PFSK-1 (cell line): ENCODE data around the gene CDKN3.

Source experiments
- FOXP2 ChIP-seq: optimal IDR thresholded peaks from 2 replicates; pipeline ENCODE3; 2011; ENCODE audit warnings: borderline replicate concordance, control low read depth, inconsistent platforms; ENCODE audit not compliant: insufficient read depth; ENCODE audit errors: extremely low read length, extremely low read depth
- POLR2AphosphoS5 ChIP-seq: IDR thresholded peaks from 2 replicates; pipeline ENCODE4 v1.6.1; 2012; ENCODE audit warnings: low read depth, mild to moderate bottlenecking, control low read depth, low read length, moderate library complexity
- SIN3A ChIP-seq: IDR thresholded peaks from 2 replicates; pipeline ENCODE4 v1.6.1; 2012; ENCODE audit warnings: mild to moderate bottlenecking, low read length, moderate library complexity, borderline replicate concordance; ENCODE audit not compliant: insufficient read depth
- TAF1 ChIP-seq: IDR thresholded peaks from 2 replicates; pipeline ENCODE4 v1.6.1; 2012; ENCODE audit warnings: low read length, control low read depth, borderline replicate concordance; ENCODE audit not compliant: insufficient read depth
- TF ChIP-seq, protein P1 (sequence below), 2 experiments: IDR thresholded peaks; 2 replicates each; pipeline versions ENCODE4 v1.6.1 to v1.8.0; 2011 to 2012; ENCODE audit warnings: low read depth in 2 of 2, low read length in 2 of 2, control low read depth in 1 of 2, inconsistent platforms in 1 of 2, mild to moderate bottlenecking in 1 of 2, moderate library complexity in 1 of 2; ENCODE audit not compliant: insufficient read depth in 1 of 2

The CDKN3 gene

DNA sequence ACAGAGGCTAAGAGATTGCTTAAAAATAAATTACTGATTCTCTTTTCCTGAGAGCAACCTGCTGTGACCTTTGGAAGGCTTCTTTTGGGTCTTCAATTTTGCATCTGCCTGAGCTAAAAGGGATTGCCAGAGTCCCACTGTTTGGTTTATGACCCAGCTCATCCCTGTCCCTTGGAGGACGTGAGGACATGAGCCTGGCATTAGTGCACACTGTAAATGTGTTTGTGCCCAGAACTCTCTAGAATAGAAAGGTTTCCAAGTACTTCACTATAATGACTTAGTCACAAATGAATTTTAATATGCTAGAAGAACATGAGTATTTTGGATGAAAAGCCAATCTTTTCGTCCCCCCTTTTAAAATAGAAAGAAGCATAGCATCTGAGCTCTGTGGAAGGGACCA, 47.1 kb upstream of the CDKN3 start:
- TF ChIP-seq FOXP2 (no peak), TAF1 (no peak), SIN3A (no peak), POLR2AphosphoS5 (no peak)
- TF ChIP-seq, protein P1, sequence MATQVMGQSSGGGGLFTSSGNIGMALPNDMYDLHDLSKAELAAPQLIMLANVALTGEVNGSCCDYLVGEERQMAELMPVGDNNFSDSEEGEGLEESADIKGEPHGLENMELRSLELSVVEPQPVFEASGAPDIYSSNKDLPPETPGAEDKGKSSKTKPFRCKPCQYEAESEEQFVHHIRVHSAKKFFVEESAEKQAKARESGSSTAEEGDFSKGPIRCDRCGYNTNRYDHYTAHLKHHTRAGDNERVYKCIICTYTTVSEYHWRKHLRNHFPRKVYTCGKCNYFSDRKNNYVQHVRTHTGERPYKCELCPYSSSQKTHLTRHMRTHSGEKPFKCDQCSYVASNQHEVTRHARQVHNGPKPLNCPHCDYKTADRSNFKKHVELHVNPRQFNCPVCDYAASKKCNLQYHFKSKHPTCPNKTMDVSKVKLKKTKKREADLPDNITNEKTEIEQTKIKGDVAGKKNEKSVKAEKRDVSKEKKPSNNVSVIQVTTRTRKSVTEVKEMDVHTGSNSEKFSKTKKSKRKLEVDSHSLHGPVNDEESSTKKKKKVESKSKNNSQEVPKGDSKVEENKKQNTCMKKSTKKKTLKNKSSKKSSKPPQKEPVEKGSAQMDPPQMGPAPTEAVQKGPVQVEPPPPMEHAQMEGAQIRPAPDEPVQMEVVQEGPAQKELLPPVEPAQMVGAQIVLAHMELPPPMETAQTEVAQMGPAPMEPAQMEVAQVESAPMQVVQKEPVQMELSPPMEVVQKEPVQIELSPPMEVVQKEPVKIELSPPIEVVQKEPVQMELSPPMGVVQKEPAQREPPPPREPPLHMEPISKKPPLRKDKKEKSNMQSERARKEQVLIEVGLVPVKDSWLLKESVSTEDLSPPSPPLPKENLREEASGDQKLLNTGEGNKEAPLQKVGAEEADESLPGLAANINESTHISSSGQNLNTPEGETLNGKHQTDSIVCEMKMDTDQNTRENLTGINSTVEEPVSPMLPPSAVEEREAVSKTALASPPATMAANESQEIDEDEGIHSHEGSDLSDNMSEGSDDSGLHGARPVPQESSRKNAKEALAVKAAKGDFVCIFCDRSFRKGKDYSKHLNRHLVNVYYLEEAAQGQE (IDR thresholded peaks at IDR 0.05; ENCODE audit: insufficient read depth in 1 of 2, low read depth in 2 of 2, low read length in 2 of 2): no peak

DNA sequence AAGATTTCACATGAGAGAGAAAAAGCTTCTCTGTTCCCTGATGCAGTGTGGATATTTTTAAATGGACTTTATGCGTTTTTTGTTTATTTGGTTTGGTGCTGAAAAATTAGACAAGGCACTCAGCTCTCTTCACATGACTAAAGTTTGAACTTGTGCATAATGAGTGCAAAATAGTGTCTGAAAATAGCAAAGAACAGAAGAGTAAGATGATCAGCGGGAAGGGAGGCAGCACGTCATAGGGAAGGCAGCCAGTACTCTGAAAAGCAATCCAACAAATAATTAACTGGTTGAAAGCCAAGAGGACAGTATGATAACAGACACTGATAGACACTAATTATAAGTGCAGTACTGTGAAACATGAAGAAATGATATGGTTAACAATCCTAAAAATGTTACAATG, 46.6 kb upstream of the CDKN3 start:
- TF ChIP-seq, protein P1 (IDR thresholded peaks at IDR 0.05; ENCODE audit: insufficient read depth in 1 of 2, low read depth in 2 of 2, low read length in 2 of 2): no peak
- TF ChIP-seq SIN3A: no peak
- no peak for TF ChIP-seq FOXP2
- TF ChIP-seq TAF1: no peak
- no peak for TF ChIP-seq POLR2AphosphoS5

DNA sequence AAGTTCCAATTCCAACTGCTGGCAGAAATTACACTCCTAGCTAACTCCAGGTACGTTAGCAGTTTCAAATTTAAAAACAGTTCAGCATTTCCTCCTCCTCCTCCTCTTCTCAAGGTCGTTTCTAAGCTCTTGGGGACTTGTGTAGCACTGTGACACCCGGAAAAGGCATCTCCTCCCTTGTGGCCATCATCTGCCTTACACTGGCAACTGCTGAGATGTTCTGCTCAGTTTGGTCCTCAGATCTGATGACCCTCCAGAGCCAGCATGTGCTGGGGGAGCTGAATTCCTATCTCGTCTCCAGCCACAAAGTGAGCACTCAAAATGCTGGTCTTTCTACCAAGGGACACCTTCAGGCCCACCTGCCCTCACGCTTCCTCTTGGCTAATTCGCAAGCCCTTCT, 43.5 kb upstream of the CDKN3 start:
- TF ChIP-seq SIN3A (no peak), TAF1 (no peak), POLR2AphosphoS5 (no peak), FOXP2 (no peak)
- TF ChIP-seq, protein P1 (IDR thresholded peaks at IDR 0.05; ENCODE audit: insufficient read depth in 1 of 2, low read depth in 2 of 2, low read length in 2 of 2): no peak

DNA sequence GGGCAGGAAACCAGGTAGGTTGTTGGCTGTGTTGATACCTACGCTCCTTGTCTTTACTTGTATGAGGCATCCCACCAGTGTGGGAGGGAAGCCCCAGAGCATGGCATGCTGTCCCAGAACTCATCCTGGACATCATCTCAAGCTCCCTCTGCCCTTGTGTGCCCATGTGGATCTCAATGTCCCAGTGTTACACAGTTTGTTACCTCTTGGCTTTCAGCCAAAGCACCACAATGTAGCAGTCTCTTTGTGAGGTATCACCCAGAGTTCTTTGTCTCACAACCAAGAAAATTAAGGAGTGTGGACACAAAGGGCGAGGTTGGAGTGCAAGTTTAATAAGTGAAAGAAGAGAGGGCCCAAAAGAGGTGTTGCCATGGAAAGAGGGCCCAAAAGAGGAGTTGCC, 43.1 kb upstream of the CDKN3 start:
- no peak for TF ChIP-seq FOXP2
- TF ChIP-seq SIN3A: no peak
- no peak for TF ChIP-seq TAF1
- TF ChIP-seq POLR2AphosphoS5: no peak
- TF ChIP-seq, protein P1 (IDR thresholded peaks at IDR 0.05; ENCODE audit: insufficient read depth in 1 of 2, low read depth in 2 of 2, low read length in 2 of 2): no peak

DNA sequence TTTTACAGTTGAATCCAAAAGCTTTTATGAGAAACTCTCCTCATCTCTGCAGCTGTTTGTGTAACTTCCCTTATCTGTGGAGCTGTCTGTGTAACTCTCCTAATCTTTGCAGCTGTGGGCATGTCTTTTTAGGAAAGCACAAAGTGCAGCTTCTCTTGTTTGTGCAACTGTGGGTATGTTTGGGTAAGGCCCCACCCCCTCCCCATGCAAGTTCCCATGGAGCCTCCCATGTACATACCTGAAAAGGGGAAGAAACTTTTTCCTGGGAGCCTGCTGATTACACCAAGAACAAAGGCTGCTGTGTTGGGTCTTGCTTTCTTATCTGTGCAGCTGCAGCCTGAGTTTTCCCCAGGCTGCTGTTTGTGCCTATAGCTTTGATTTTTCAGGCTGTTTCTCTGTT, 42.7 kb upstream of the CDKN3 start:
- no peak for TF ChIP-seq TAF1
